Measurements from ENCODE around the gene TTC6. TPM values are rescaled to one million over a fixed set of nuclear protein-coding genes. Genes with fewer than 3 reads are reported as not detected.

Gene TTC6
- total and polyA plus RNA-seq, 2 donors (not counting 3 experiments of a cell fraction or from before 2014, with no cell fraction given): 0.75 TPM; not detected in 1

- no peaks in the 10 kb centered on the region for H3K9me1 ChIP-seq (replicated peaks; ENCODE audit: control insufficient read depth, extremely low read depth, insufficient read depth, low read length)
- H3K9ac ChIP-seq (replicated peaks; ENCODE audit: extremely low read depth, insufficient read depth, low read length): no peak overlapping the region
- H3K79me2 ChIP-seq (ENCODE audit: control insufficient read depth, insufficient read depth, low read length): no peaks in the 10 kb centered on the region
- H3K4me3 ChIP-seq (replicated peaks in 1 of 3; ENCODE audit: insufficient read depth in 1 of 3, low read depth in 1 of 3, low read length in 3 of 3): no peak overlapping the region
- intact Hi-C loops (cut with micrococcal nuclease): no loop called here
- ChIA-PET CTCF (interaction anchor here (0.6 to 1.5 kb wide), 11 partner anchors 7 to 362 kb away, joined by 3 to 9 read pairs (median 4); no protein-coding TSS in a partner anchor), POLR2A (no interaction called here)
- dilution Hi-C loops (cut with MboI; ENCODE audit: extremely low pct_ligation_motif_present, low sequenced_read_pairs): no loop called here
- H2AFZ ChIP-seq (ENCODE audit: low read depth, low read length): no peak overlapping the region
- no peak overlapping the region for H3K4me2 ChIP-seq (ENCODE audit: insufficient read depth, low read length)
- FAIRE-seq (no peak), DNase-seq (ENCODE audit: low read depth, low spot score) (no peak)
- no peak overlapping the region for H3K27ac ChIP-seq (ENCODE audit: insufficient read depth, low read depth, low read length)
- BruUV-seq (replicated peaks): no TSS peak
- H3K27me3 ChIP-seq (ENCODE audit: control insufficient read depth in 2 of 2, insufficient read depth in 2 of 2, low read length in 2 of 2): peaks cover 73 to 88% of the 10 kb centered on the region in 2 experiments
- no peaks in the 10 kb centered on the region for H3K9me3 ChIP-seq (replicated peaks; ENCODE audit: control insufficient read depth, insufficient read depth, low read length)
- H3K36me3 ChIP-seq (ENCODE audit: control insufficient read depth in 2 of 2, extremely low read depth in 1 of 2, insufficient read depth in 2 of 2, low read length in 2 of 2): no peaks in the 10 kb centered on the region
- H3K4me1 ChIP-seq (ENCODE audit: control insufficient read depth, extremely low read depth, insufficient read depth, low read length): peaks cover 9% of the 10 kb centered on the region
- TF ChIP-seq EZH2 (IDR thresholded peaks at IDR 0.05; ENCODE audit: borderline replicate concordance, low read depth, low read length, severe bottlenecking): peak; percentile 86
- TF ChIP-seq GATA2 (IDR thresholded peaks at IDR 0.05; ENCODE audit: insufficient read depth, insufficient read length, low read depth, low read length): no peak
- H4K20me1 ChIP-seq (replicated peaks; ENCODE audit: control insufficient read depth, extremely low read depth, insufficient read depth, low read length): no peaks in the 10 kb centered on the region
Observed at GRCh38 chr14:37592482-37593408, 2.7 kb upstream of the TTC6 start.

DNA sequence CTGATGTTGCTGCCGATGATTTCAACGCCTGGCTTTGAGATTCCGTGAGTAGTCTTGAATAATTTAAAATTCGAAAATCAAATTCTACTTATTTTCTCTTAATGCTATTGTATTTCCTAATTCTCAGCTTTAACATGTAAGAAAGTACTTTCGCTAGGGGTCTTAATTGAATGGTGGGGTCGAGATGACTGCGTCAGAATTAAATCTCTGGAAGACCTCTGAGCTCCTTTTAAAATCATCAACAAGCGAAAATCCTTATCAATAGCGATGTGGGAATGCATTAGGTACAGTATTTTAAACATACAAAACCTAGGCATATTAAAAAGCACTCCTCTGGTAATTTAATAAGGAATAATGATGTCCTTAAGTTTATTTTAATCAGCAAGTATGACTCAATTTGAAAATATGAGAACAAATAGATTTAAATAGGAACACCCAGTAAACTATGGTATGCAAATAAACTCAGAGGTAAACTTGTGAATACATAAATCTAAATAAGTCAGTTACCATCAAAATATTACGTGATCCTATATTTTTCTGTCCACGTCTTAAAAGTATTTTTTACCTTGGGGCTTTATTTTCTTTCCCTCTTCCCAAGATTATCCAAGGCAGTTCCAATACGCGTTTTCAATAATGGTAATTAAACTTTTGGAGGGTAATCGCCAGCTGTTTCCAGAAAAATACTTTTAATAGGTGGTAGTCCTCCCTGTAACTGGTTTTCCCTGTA lies 1.8 kb upstream of the TTC6 start:
- no peak overlapping the region for H3K4me3 ChIP-seq (replicated peaks in 1 of 3; ENCODE audit: insufficient read depth in 1 of 3, low read depth in 1 of 3, low read length in 3 of 3)
- no peak overlapping the region for H3K27ac ChIP-seq (ENCODE audit: insufficient read depth, low read depth, low read length)
- H3K9me1 ChIP-seq (replicated peaks; ENCODE audit: control insufficient read depth, extremely low read depth, insufficient read depth, low read length): no peaks in the 10 kb centered on the region
- H4K20me1 ChIP-seq (replicated peaks; ENCODE audit: control insufficient read depth, extremely low read depth, insufficient read depth, low read length): no peaks in the 10 kb centered on the region
- H3K4me1 ChIP-seq (ENCODE audit: control insufficient read depth, extremely low read depth, insufficient read depth, low read length): peaks cover 4% of the 10 kb centered on the region
- POLR2A ChIA-PET: no interaction called here
- H3K27me3 ChIP-seq (ENCODE audit: control insufficient read depth in 2 of 2, insufficient read depth in 2 of 2, low read length in 2 of 2): peaks cover 73 to 88% of the 10 kb centered on the region in 2 experiments
- peak overlapping the region; percentile 72 for H3K4me2 ChIP-seq (ENCODE audit: insufficient read depth, low read length)
- DNase-seq (ENCODE audit: low read depth, low spot score) (no peak), FAIRE-seq (no peak)
- intact Hi-C loops (cut with micrococcal nuclease): loop anchor here (1.0 to 2.0 kb wide), 2 partner anchors 281 to 347 kb away; no protein-coding TSS in a partner anchor
- no peaks in the 10 kb centered on the region for H3K79me2 ChIP-seq (ENCODE audit: control insufficient read depth, insufficient read depth, low read length)
- no peak overlapping the region for H3K9ac ChIP-seq (replicated peaks; ENCODE audit: extremely low read depth, insufficient read depth, low read length)
- CTCF ChIA-PET: interaction anchor here (0.6 to 1.8 kb wide), 12 partner anchors 8 to 363 kb away, joined by 3 to 12 read pairs (median 4); no protein-coding TSS in a partner anchor
- TF ChIP-seq MYC (IDR thresholded peaks at IDR 0.05; ENCODE audit: low read depth, low read length) (no peak), JUN (IDR thresholded peaks at IDR 0.05; ENCODE audit: borderline replicate concordance, insufficient read depth, insufficient read length, low read depth) (no peak), GATA2 (IDR thresholded peaks at IDR 0.05; ENCODE audit: insufficient read depth, insufficient read length, low read depth, low read length) (no peak), EZH2 (IDR thresholded peaks at IDR 0.05; ENCODE audit: borderline replicate concordance, low read depth, low read length, severe bottlenecking) (no peak), FOS (IDR thresholded peaks at IDR 0.05; ENCODE audit: borderline replicate concordance, insufficient read depth, low read length) (no peak), POLR2A (IDR thresholded peaks at IDR 0.05; ENCODE audit: low read depth, low read length) (no peak), POLR2AphosphoS5 (IDR thresholded peaks at IDR 0.05; ENCODE audit: insufficient read depth, low read depth, low read length) (no peak), MAX (IDR thresholded peaks at IDR 0.05; ENCODE audit: insufficient read depth, insufficient read length) (no peak)
- TF ChIP-seq, protein P1, sequence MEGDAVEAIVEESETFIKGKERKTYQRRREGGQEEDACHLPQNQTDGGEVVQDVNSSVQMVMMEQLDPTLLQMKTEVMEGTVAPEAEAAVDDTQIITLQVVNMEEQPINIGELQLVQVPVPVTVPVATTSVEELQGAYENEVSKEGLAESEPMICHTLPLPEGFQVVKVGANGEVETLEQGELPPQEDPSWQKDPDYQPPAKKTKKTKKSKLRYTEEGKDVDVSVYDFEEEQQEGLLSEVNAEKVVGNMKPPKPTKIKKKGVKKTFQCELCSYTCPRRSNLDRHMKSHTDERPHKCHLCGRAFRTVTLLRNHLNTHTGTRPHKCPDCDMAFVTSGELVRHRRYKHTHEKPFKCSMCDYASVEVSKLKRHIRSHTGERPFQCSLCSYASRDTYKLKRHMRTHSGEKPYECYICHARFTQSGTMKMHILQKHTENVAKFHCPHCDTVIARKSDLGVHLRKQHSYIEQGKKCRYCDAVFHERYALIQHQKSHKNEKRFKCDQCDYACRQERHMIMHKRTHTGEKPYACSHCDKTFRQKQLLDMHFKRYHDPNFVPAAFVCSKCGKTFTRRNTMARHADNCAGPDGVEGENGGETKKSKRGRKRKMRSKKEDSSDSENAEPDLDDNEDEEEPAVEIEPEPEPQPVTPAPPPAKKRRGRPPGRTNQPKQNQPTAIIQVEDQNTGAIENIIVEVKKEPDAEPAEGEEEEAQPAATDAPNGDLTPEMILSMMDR (IDR thresholded peaks at IDR 0.05; ENCODE audit: extremely low read depth in 1 of 2, insufficient read depth in 1 of 2, low read depth in 1 of 2, low read length in 2 of 2): no peak
- BruUV-seq (replicated peaks): no TSS peak
- no peaks in the 10 kb centered on the region for H3K36me3 ChIP-seq (ENCODE audit: control insufficient read depth in 2 of 2, extremely low read depth in 1 of 2, insufficient read depth in 2 of 2, low read length in 2 of 2)
- no peaks in the 10 kb centered on the region for H3K9me3 ChIP-seq (replicated peaks; ENCODE audit: control insufficient read depth, insufficient read depth, low read length)
- no peak overlapping the region for H2AFZ ChIP-seq (ENCODE audit: low read depth, low read length)
- dilution Hi-C loops (cut with MboI; ENCODE audit: extremely low pct_ligation_motif_present, low sequenced_read_pairs): no loop called here
